GM12878 (cell line): ENCODE data around the gene PLET1. TPM values are rescaled to one million over a fixed set of nuclear protein-coding genes. Genes with fewer than 3 reads are reported as not detected.

Experiments
- ATAC-seq: fragments of 200-7000 bp; cut with Tn5 transposase; 3 replicates; pipeline ENCODE4 v1.9.1; 2020; ENCODE audit warnings: mild to moderate bottlenecking, moderate library complexity
- BruUV-seq: library from RNA; stranded (reverse); fragments of 400-500 nt; replicated peaks from 2 replicates; lab custom pipeline; 2021; lab: Mats Ljungman, UMichigan
- CTCF ChIA-PET: fragments of 300-600 bp; sonication (Branson Sonifier 250); formaldehyde crosslinking; extraction: SDS; loops from one replicate; lab custom pipeline; 2021; ENCODE audit warnings: inconsistent platforms; lab: Yijun Ruan, JAX
- POLR2A ChIA-PET: fragments of 350-600 bp; formaldehyde crosslinking; extraction: SDS; loops from one replicate; lab custom pipeline; 2021; ENCODE audit warnings: inconsistent platforms; lab: Charles Lee
- RAD21 ChIA-PET: fragments of 300-600 bp; sonication (Branson Sonifier 250); formaldehyde crosslinking; loops from one replicate; lab custom pipeline; 2023; ENCODE audit warnings: antibody characterized with exemption; ENCODE audit not compliant: unreplicated experiment; lab: Charles Lee
- SMC1A ChIA-PET: fragments of 300-600 bp; sonication (Branson Sonifier 250); formaldehyde crosslinking; loops from one replicate; lab custom pipeline; 2023; ENCODE audit not compliant: unreplicated experiment, uncharacterized antibody; lab: Charles Lee
- DNase-seq: peaks from one replicate; pipeline ENCODE4 v3.0.0-alpha.2; 2011; ENCODE audit warnings: low read depth, low spot score
- FAIRE-seq: peaks from 3 replicates; lab custom pipeline; 2011; peaks lifted over from hg19 to GRCh38; lab: Jason Lieb, UNC
- H2AFZ ChIP-seq: 2 replicates; pipeline ENCODE4 v1.6.0; 2011; ENCODE audit warnings: low read depth, low read length, control low read depth; ENCODE audit not compliant: control insufficient read depth
- H3K27ac ChIP-seq: 2 replicates; pipeline ENCODE4 v1.5.1; 2011; ENCODE audit warnings: control low read depth; ENCODE audit not compliant: control insufficient read depth, insufficient read depth
- H3K27me3 ChIP-seq, 2 experiments: replicated peaks in 1 of 2; 2 replicates each; pipeline versions ENCODE4 v1.6.0 to v1.6.1; 2011; ENCODE audit warnings: low read length in 1 of 2; ENCODE audit not compliant: control insufficient read depth in 2 of 2, insufficient read depth in 2 of 2
- H3K36me3 ChIP-seq, 2 experiments: 2 replicates each; pipeline ENCODE4 v1.5.1; 2011; ENCODE audit warnings: low read length in 1 of 2; ENCODE audit not compliant: control insufficient read depth in 2 of 2, insufficient read depth in 2 of 2
- H3K4me1 ChIP-seq: 2 replicates; pipeline ENCODE4 v1.6.1; 2011; ENCODE audit warnings: mild to moderate bottlenecking, low read length, moderate library complexity, mixed read lengths; ENCODE audit not compliant: control insufficient read depth, insufficient read depth
- H3K4me2 ChIP-seq: 2 replicates; pipeline ENCODE4 v1.6.0; 2011; ENCODE audit warnings: control low read depth; ENCODE audit not compliant: control insufficient read depth, insufficient read depth
- H3K4me3 ChIP-seq: fragments of 200-600 bp; sonication (generic); 2 replicates; pipeline ENCODE4 v1.5.1; 2016
- H3K79me2 ChIP-seq: 2 replicates; pipeline ENCODE4 v1.6.0; 2011; ENCODE audit warnings: low read length; ENCODE audit not compliant: control insufficient read depth, insufficient read depth
- H3K9ac ChIP-seq: 2 replicates; pipeline ENCODE4 v1.8.0; 2011; ENCODE audit warnings: low read length, control low read depth, mixed read lengths; ENCODE audit not compliant: control insufficient read depth, insufficient read depth
- H3K9me3 ChIP-seq: replicated peaks from 3 replicates; pipeline ENCODE4 v1.5.1; 2011; ENCODE audit warnings: mild to moderate bottlenecking, low read length; ENCODE audit not compliant: control insufficient read depth, insufficient read depth
- H4K20me1 ChIP-seq: 2 replicates; pipeline ENCODE4 v1.6.0; 2011; ENCODE audit not compliant: control insufficient read depth, insufficient read depth
- BRCA1 ChIP-seq: IDR thresholded peaks from 2 replicates; pipeline ENCODE4 v1.6.1; 2011; ENCODE audit warnings: low read depth, low read length, improper control_type of control experiment
- CHD2 ChIP-seq: IDR thresholded peaks from 2 replicates; pipeline ENCODE4 v1.6.1; 2011; ENCODE audit warnings: low read depth, low read length, improper control_type of control experiment, borderline replicate concordance
- CREM ChIP-seq: IDR thresholded peaks from 2 replicates; pipeline ENCODE4 v1.6.1; 2014; ENCODE audit warnings: antibody characterized with exemption, low read depth
- E2F8 ChIP-seq: fragments of 450-650 bp; IDR thresholded peaks from 2 replicates; pipeline ENCODE4 v1.6.1; 2018; ENCODE audit warnings: mild to moderate bottlenecking, low read depth, moderate library complexity; ENCODE audit not compliant: partially characterized antibody
- E4F1 ChIP-seq: fragments of 450-650 bp; IDR thresholded peaks from 2 replicates; pipeline ENCODE4 v1.6.1; 2018; ENCODE audit warnings: borderline replicate concordance, mild to moderate bottlenecking; ENCODE audit not compliant: partially characterized antibody
- GABPA ChIP-seq: IDR thresholded peaks from 2 replicates; pipeline ENCODE4 v1.6.1; 2014; ENCODE audit warnings: antibody characterized with exemption, low read depth, mild to moderate bottlenecking, inconsistent platforms
- HCFC1 ChIP-seq: fragments of 150-350 bp; IDR thresholded peaks from 2 replicates; pipeline ENCODE4 v1.6.1; 2014; ENCODE audit warnings: low read length
- IRF5 ChIP-seq: fragments of 450-650 bp; IDR thresholded peaks from 2 replicates; pipeline ENCODE4 v1.6.1; 2017; ENCODE audit warnings: borderline replicate concordance
- MYC ChIP-seq: IDR thresholded peaks from 2 replicates; pipeline ENCODE4 v1.6.1; 2011; ENCODE audit warnings: mild to moderate bottlenecking, low read length, moderate library complexity, inconsistent platforms; ENCODE audit not compliant: insufficient read depth, insufficient replicate concordance, insufficient read length, severe bottlenecking
- NFXL1 ChIP-seq: fragments of 450-650 bp; IDR thresholded peaks from 2 replicates; pipeline ENCODE4 v1.6.1; 2017; ENCODE audit warnings: antibody characterized with exemption, mild to moderate bottlenecking, borderline replicate concordance
- NR2C2 ChIP-seq: IDR thresholded peaks from 2 replicates; pipeline ENCODE4 v1.6.1; 2011; ENCODE audit warnings: borderline replicate concordance, low read depth; ENCODE audit not compliant: control insufficient read depth, insufficient read length
- SRF ChIP-seq, 2 experiments: IDR thresholded peaks; 2 replicates each; pipeline ENCODE4 v1.6.1; 2011; ENCODE audit warnings: low read depth in 2 of 2, low read length in 2 of 2, mild to moderate bottlenecking in 1 of 2, moderate library complexity in 1 of 2
- STAT3 ChIP-seq: IDR thresholded peaks from 2 replicates; pipeline ENCODE4 v1.6.1; 2011; ENCODE audit warnings: low read depth, low read length, improper control_type of control experiment
- TCF7 ChIP-seq: IDR thresholded peaks from 2 replicates; pipeline ENCODE4 v1.6.1; 2014; ENCODE audit warnings: antibody characterized with exemption, borderline replicate concordance
- USF1 ChIP-seq: IDR thresholded peaks from 2 replicates; pipeline ENCODE4 v1.6.1; 2011; ENCODE audit warnings: borderline replicate concordance, low read depth, mild to moderate bottlenecking, moderate library complexity, mixed read lengths, low read length; ENCODE audit not compliant: insufficient read depth; ENCODE audit errors: extremely low read length
- ZNF24 ChIP-seq: fragments of 450-650 bp; IDR thresholded peaks from 2 replicates; pipeline ENCODE4 v1.6.1; 2017; ENCODE audit warnings: antibody characterized with exemption, mild to moderate bottlenecking
- WGBS: methylation state at CpG from one replicate; pipeline ENCODE4 v1.1.6; 2016; ENCODE audit warnings: low lambda C conversion rate; ENCODE audit not compliant: insufficient replicate concordance, insufficient coverage; ENCODE audit errors: missing lambda C conversion rate; 5-methylcytosine and 5-hydroxymethylcytosine counted together
- in situ Hi-C: fragments of 300-500 bp; cut with MboI; formaldehyde crosslinking; loops from 9 replicates; pipeline ENCODE4 v1.14.3; 2018; ENCODE audit warnings: mixed read lengths
- intact Hi-C: fragments of 100-400 bp; cut with micrococcal nuclease; formaldehyde crosslinking; loops from one replicate; pipeline ENCODE4 v1.14.2; 2022; ENCODE audit not compliant: unreplicated experiment
- polyA plus RNA-seq, 11 experiments: library from polyadenylated mRNA; depleted of rRNA in 4 of 11; unstranded in 6 of 11; stranded (reverse) in 5 of 11; fragments of >200 nt; fragmentation: Nextera tagmentation in 4 of 11; fragmentation: Illumina TruSeq in 1 of 11; extraction: Ambion mirVana in 4 of 11; extraction: Trizol in 1 of 11; gene quantifications; 1 replicate in 1 of 11; 2 replicates in 10 of 11; pipeline versions ENCODE4 v1.2.1 to v1.2.3, GENCODE V29; 2011 to 2016; ENCODE audit warnings: inconsistent platforms in 2 of 11, missing spikeins in 2 of 11, low read depth in 1 of 11
- total RNA-seq, 4 experiments: library from RNA; depleted of rRNA in 3 of 4; stranded (reverse); fragments of >200 nt in 3 of 4; fragmentation: Illumina TruSeq in 1 of 4; extraction: Trizol in 1 of 4; gene quantifications; 2 replicates each; pipeline versions ENCODE4 v1.2.1 to v1.2.3, GENCODE V29; 2013 to 2021

Gene PLET1
- total and polyA plus RNA-seq, 10 of the 15 experiments (the other 5 are each of a cell fraction or from before 2014, with no cell fraction given): not detected

- no peaks in the 10 kb centered on the region for H3K9me3 ChIP-seq
- no peak overlapping the region for H3K27ac ChIP-seq
- 67% methylated on average over 3 of the region's 3 CpGs for WGBS
- ChIA-PET RAD21 (no interaction called here), CTCF (interaction anchor here (0.9 to 2.2 kb wide), 3 partner anchors 8 to 50 kb away, joined by 3 to 7 read pairs (median 6); no protein-coding TSS in a partner anchor), SMC1A (no interaction called here), POLR2A (no interaction called here)
- H3K4me1 ChIP-seq: peaks cover 7% of the 10 kb centered on the region
- in situ Hi-C loops (loop anchor here (5.0 to 10.0 kb wide), 2 partner anchors 352 to 1055 kb away; no protein-coding TSS in a partner anchor), intact Hi-C loops (loop anchor here (10.0 kb wide), 2 partner anchors 355 to 565 kb away; partner anchors contain the start of genes ALG9, CFAP68 and FDXACB1)
- H3K4me2 ChIP-seq: no peak overlapping the region
- no TSS peak for BruUV-seq
- H4K20me1 ChIP-seq: no peaks in the 10 kb centered on the region
- no peak overlapping the region for H2AFZ ChIP-seq
- ATAC-seq (no peak), DNase-seq (no peak), FAIRE-seq (no peak)
- no peak overlapping the region for H3K9ac ChIP-seq
- peaks cover 21% of the 10 kb centered on the region for H3K79me2 ChIP-seq
- no peaks in the 10 kb centered on the region for H3K27me3 ChIP-seq
- H3K36me3 ChIP-seq: no peaks in the 10 kb centered on the region; a peak in 3 of 4 replicates
- H3K4me3 ChIP-seq: no peak overlapping the region
- no peak for TF ChIP-seq HCFC1
- TF ChIP-seq TCF7: no peak
- TF ChIP-seq BRCA1: no peak
- no peak for TF ChIP-seq SRF (IDR thresholded peaks at IDR 0.05; ENCODE audit: low read depth in 2 of 2, low read length in 2 of 2)
- TF ChIP-seq NFXL1: no peak
- TF ChIP-seq ZNF24: no peak
- TF ChIP-seq STAT3: no peak
- TF ChIP-seq MYC: no peak
- TF ChIP-seq E2F8: no peak
- no peak for TF ChIP-seq NR2C2
- no peak for TF ChIP-seq IRF5
- no peak for TF ChIP-seq GABPA
- no peak for TF ChIP-seq CHD2
- TF ChIP-seq E4F1: no peak
- TF ChIP-seq USF1: no peak
- no peak for TF ChIP-seq CREM
Observed at GRCh38 chr11:112229746-112230433, 30.8 kb downstream of the PLET1 start.
